Progenitor cell of endocrine pancreas (in vitro differentiated cells): ENCODE results near the gene SYT6. TPM values are rescaled to one million over a fixed set of nuclear protein-coding genes. Genes with fewer than 3 reads are reported as not detected.

Source experiments
- DNase-seq: peaks from one replicate; pipeline ENCODE4 v3.0.0; 2021; ENCODE audit warnings: low spot score; ENCODE audit not compliant: unreplicated experiment
- H3K27ac Mint-ChIP-seq: 2 replicates; pipeline ENCODE4 v1.8.0; 2021; ENCODE audit warnings: mild to moderate bottlenecking, moderate library complexity, mixed read lengths
- H3K27me3 Mint-ChIP-seq: 2 replicates; pipeline ENCODE4 v1.8.0; 2021; ENCODE audit warnings: mixed read lengths
- H3K36me3 Mint-ChIP-seq: 2 replicates; pipeline ENCODE4 v1.8.0; 2022; ENCODE audit warnings: mixed read lengths; ENCODE audit not compliant: insufficient read depth
- H3K4me1 Mint-ChIP-seq: 2 replicates; pipeline ENCODE4 v1.8.0; 2021; ENCODE audit warnings: low read depth, mixed read lengths
- H3K4me3 Mint-ChIP-seq: 2 replicates; pipeline ENCODE4 v1.8.0; 2021; ENCODE audit warnings: low read depth, mild to moderate bottlenecking, moderate library complexity, mixed read lengths
- H3K9me3 Mint-ChIP-seq: 2 replicates; pipeline ENCODE4 v1.8.0; 2021; ENCODE audit warnings: low read depth, mixed read lengths
- CTCF ChIP-seq: fragments of 200-600 bp; sonication (generic); IDR thresholded peaks from one replicate; pipeline ENCODE4 v1.5.0; 2021; ENCODE audit warnings: antibody characterized with exemption, mild to moderate bottlenecking; ENCODE audit not compliant: unreplicated experiment
- total RNA-seq: library from RNA; stranded (reverse); gene quantifications from 2 replicates; pipeline ENCODE4 v1.2.1, GENCODE V29; 2021

The SYT6 gene
- total RNA-seq, 1 donor from 2014 or later = 0.98 TPM

GRCh38 chr1:114135786-114136185 is 17.9 kb downstream of the SYT6 start:
- no peak for TF ChIP-seq CTCF
- Mint-ChIP-seq H3K36me3 (no peaks in the 10 kb centered on the region), H3K4me3 (no peak overlapping the region), H3K9me3 (no peaks in the 10 kb centered on the region), H3K27ac (no peak overlapping the region), H3K27me3 (peaks cover 52% of the 10 kb centered on the region), H3K4me1 (peaks cover 6% of the 10 kb centered on the region)
- DNase-seq = no peak

GRCh38 chr1:114134518-114134917 is 19.2 kb downstream of the SYT6 start:
- no peak for DNase-seq
- TF ChIP-seq CTCF = no peak
- no peaks in the 10 kb centered on the region for H3K9me3 Mint-ChIP-seq
- H3K27me3 Mint-ChIP-seq = peaks cover 53% of the 10 kb centered on the region
- no peaks in the 10 kb centered on the region for H3K36me3 Mint-ChIP-seq
- peaks cover 5% of the 10 kb centered on the region for H3K4me1 Mint-ChIP-seq
- no peak overlapping the region for H3K27ac Mint-ChIP-seq
- H3K4me3 Mint-ChIP-seq = no peak overlapping the region

- Mint-ChIP-seq H3K4me1 (peaks cover 5% of the 10 kb centered on the region), H3K9me3 (no peaks in the 10 kb centered on the region), H3K27ac (no peak overlapping the region), H3K27me3 (peaks cover 56% of the 10 kb centered on the region), H3K36me3 (no peaks in the 10 kb centered on the region), H3K4me3 (no peak overlapping the region)
- no peak for DNase-seq
- no peak for TF ChIP-seq CTCF
These were observed 20.5 kb downstream of the SYT6 start for GRCh38 chr1:114133129-114133528.

DNA sequence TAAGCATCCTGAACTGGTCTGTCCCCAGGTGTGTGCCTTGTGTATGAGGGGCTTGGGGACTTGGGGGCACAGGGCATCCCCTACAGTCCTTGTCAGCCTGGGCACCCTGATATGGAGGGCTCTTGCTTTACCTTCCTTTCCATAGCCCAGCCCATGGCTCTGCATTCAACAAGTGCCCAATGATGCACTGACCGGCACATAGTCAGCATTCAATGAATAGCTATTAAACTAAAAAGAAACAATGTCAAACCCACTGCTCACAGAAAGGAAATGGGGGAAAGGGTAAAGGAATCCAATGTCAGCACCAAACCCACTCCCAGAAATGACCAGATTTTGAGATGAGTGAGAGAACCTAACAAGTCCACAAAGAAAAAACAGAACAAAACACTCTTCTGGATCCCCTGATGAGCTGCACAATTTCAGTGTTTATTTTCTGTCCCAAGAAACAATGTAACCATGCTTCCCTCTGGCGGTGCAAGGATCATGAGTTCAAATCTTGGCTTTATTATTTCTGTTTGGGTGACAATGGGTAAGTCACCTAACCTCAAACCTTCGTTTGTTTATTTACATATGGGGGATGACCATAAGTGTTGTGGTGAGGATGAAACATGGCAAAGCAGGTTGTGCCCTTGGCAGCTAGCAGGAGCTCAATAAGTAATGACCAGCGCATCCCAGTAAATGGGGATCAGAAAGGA is 22.0 kb downstream of the SYT6 start:
- TF ChIP-seq CTCF = no peak
- peaks cover 44% of the 10 kb centered on the region for H3K27me3 Mint-ChIP-seq
- no peak overlapping the region for H3K4me3 Mint-ChIP-seq
- no peak overlapping the region for H3K27ac Mint-ChIP-seq
- H3K4me1 Mint-ChIP-seq = peaks cover 5% of the 10 kb centered on the region
- no peak for DNase-seq
- no peaks in the 10 kb centered on the region for H3K36me3 Mint-ChIP-seq
- H3K9me3 Mint-ChIP-seq = no peaks in the 10 kb centered on the region

GRCh38 chr1:114130846-114131525 is 22.7 kb downstream of the SYT6 start:
- DNase-seq = no peak
- no peak overlapping the region for H3K27ac Mint-ChIP-seq

More at GRCh38 chr1:114130846-114131525, 22.7 kb downstream of the SYT6 start:
- Mint-ChIP-seq H3K4me1 (peaks cover 5% of the 10 kb centered on the region), H3K36me3 (no peaks in the 10 kb centered on the region), H3K27me3 (peaks cover 48% of the 10 kb centered on the region), H3K9me3 (no peaks in the 10 kb centered on the region), H3K4me3 (no peak overlapping the region)
- TF ChIP-seq CTCF = no peak
